ENCODE data around the gene TUBB4B.

TUBB4B gene

DNA sequence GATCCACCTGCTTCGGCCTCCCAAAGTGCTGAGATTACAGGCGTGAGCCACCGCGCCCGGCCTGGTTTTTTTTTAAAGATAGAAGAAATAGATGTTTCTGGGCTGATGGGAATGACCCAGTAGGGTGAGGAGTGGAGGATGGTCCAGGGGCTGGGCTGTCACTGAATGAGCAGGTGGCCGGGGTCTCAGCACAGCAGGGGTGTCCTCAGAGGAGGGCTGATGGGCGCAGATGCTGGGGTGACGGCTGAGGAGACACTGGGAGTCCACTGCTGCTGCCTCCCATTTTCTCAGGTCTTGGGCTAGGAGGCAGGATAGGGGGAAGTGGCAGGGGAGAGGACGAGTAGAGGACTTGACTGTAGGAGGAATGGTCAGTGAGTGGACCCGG lies 34.1 kb downstream of the TUBB4B start:
- no peak overlapping the region for H3K4me2 ChIP-seq (ENCODE audit: low read length)
- no peaks in the 10 kb centered on the region for H3K9me3 ChIP-seq (ENCODE audit: low read length)
- H3K9ac ChIP-seq (ENCODE audit: low read length), result no peak overlapping the region
- H2AFZ ChIP-seq (ENCODE audit: low read length), result no peak overlapping the region
- H3K79me2 ChIP-seq (ENCODE audit: insufficient read depth, low read length), result no peaks in the 10 kb centered on the region
- TF ChIP-seq EZH2 (IDR thresholded peaks at IDR 0.05; ENCODE audit: borderline replicate concordance, low read length) (no peak), CTCF (IDR thresholded peaks at IDR 0.05; ENCODE audit: low read length) (no peak)
- H4K20me1 ChIP-seq (ENCODE audit: insufficient read depth, low read length), result no peaks in the 10 kb centered on the region
- no peaks in the 10 kb centered on the region for H3K9me2 ChIP-seq (ENCODE audit: low read depth, low read length)
- H3K4me3 ChIP-seq (ENCODE audit: low read depth, low read length, poor library complexity, severe bottlenecking), result no peak overlapping the region
- peaks cover 22% of the 10 kb centered on the region for H3K36me3 ChIP-seq (ENCODE audit: insufficient read depth, low read length)
- no peaks in the 10 kb centered on the region for H3K27me3 ChIP-seq (ENCODE audit: insufficient read depth, low read length)
- H3K4me1 ChIP-seq (ENCODE audit: insufficient read depth, low read length, severe bottlenecking), result peaks cover 65% of the 10 kb centered on the region
- peak overlapping the region; percentile 83 for H3K27ac ChIP-seq (ENCODE audit: low read depth, low read length, poor library complexity, severe bottlenecking)
- no peaks in the 10 kb centered on the region for H3F3A ChIP-seq (ENCODE audit: insufficient read depth, low read length)

GRCh38 chr9:137275588-137276472 lies 34.7 kb downstream of the TUBB4B start:
- Histone ChIP-seq H3F3A (ENCODE audit: insufficient read depth, low read length) (no peaks in the 10 kb centered on the region), H3K9me3 (ENCODE audit: low read length) (no peaks in the 10 kb centered on the region), H3K27me3 (ENCODE audit: insufficient read depth, low read length) (no peaks in the 10 kb centered on the region), H3K4me3 (ENCODE audit: low read depth, low read length, poor library complexity, severe bottlenecking) (no peak overlapping the region), H3K27ac (ENCODE audit: low read depth, low read length, poor library complexity, severe bottlenecking) (peak overlapping the region; percentile 83), H3K9me2 (ENCODE audit: low read depth, low read length) (no peaks in the 10 kb centered on the region), H3K79me2 (ENCODE audit: insufficient read depth, low read length) (no peaks in the 10 kb centered on the region), H4K20me1 (ENCODE audit: insufficient read depth, low read length) (no peaks in the 10 kb centered on the region), H3K4me1 (ENCODE audit: insufficient read depth, low read length, severe bottlenecking) (peaks cover 71% of the 10 kb centered on the region), H3K9ac (ENCODE audit: low read length) (no peak overlapping the region; the same call in 1 of the 2 replicates), H3K4me2 (ENCODE audit: low read length) (no peak overlapping the region), H2AFZ (ENCODE audit: low read length) (no peak overlapping the region), H3K36me3 (ENCODE audit: insufficient read depth, low read length) (peaks cover 21% of the 10 kb centered on the region)
- no peak for TF ChIP-seq EZH2 (IDR thresholded peaks at IDR 0.05; ENCODE audit: borderline replicate concordance, low read length)
- TF ChIP-seq CTCF (IDR thresholded peaks at IDR 0.05; ENCODE audit: low read length), result no peak

DNA sequence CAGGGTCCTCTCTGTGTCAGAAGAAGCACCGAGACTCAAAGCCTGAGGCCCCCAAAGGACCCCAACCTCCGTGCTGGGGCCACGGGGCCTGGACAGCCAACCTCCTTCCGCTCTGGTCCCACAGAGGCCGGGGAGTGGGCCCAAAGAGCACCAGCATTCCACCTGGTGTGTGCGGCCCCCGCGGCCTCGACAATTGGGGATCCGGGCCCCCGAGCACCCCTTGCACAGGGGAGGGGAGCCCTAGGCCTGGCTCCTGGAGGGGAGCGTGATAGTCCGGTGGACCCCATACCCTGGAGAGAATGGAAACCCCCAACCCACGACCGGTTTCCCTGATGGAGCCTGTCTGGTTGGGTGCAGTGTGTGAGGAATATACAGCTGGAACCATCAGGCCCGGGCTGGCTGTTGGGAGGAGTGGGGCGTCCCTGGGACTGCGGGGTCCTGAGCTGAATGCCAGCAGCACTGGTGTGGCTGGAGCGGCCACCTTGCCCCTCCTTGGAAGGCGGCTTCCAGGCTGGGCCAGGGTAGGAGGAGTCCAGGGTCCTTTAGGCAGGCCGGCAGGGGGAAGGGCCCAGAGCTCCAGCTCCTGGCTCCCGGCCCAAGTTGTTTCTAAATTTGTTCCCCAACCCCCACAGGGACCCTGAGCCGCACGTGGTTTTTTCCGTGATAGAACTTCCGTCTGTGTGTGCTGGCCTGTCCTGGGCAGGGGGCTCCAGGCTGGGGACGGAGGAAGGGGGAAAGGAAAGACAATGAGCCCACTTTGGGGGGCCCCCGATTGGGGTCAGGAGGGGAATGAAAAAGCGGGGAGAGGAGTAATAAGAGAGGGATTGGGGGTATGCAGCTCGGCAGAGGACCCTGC lies 35.6 kb downstream of the TUBB4B start:
- TF ChIP-seq EZH2 (IDR thresholded peaks at IDR 0.05; ENCODE audit: borderline replicate concordance, low read length) (no peak), CTCF (IDR thresholded peaks at IDR 0.05; ENCODE audit: low read length) (no peak)
- H3K36me3 ChIP-seq (ENCODE audit: insufficient read depth, low read length), result peaks cover 18% of the 10 kb centered on the region
- H3K79me2 ChIP-seq (ENCODE audit: insufficient read depth, low read length), result no peaks in the 10 kb centered on the region
- no peak overlapping the region for H2AFZ ChIP-seq (ENCODE audit: low read length)
- H3K9me2 ChIP-seq (ENCODE audit: low read depth, low read length), result no peaks in the 10 kb centered on the region
- peak overlapping the region; percentile 58 for H3K9ac ChIP-seq (ENCODE audit: low read length)
- H3K27ac ChIP-seq (ENCODE audit: low read depth, low read length, poor library complexity, severe bottlenecking), result peak overlapping the region; percentile 83
- H3K27me3 ChIP-seq (ENCODE audit: insufficient read depth, low read length), result no peaks in the 10 kb centered on the region
- H3K9me3 ChIP-seq (ENCODE audit: low read length), result no peaks in the 10 kb centered on the region
- no peaks in the 10 kb centered on the region for H4K20me1 ChIP-seq (ENCODE audit: insufficient read depth, low read length)
- peak overlapping the region; percentile 64 for H3K4me2 ChIP-seq (ENCODE audit: low read length)
- no peaks in the 10 kb centered on the region for H3F3A ChIP-seq (ENCODE audit: insufficient read depth, low read length)
- H3K4me3 ChIP-seq (ENCODE audit: low read depth, low read length, poor library complexity, severe bottlenecking), result peak overlapping the region; percentile 57
- H3K4me1 ChIP-seq (ENCODE audit: insufficient read depth, low read length, severe bottlenecking), result peaks cover 64% of the 10 kb centered on the region
